ENCODE results near the gene HLF. TPM values are rescaled to one million over a fixed set of nuclear protein-coding genes. Genes with fewer than 3 reads are reported as not detected.

Gene HLF
- total RNA-seq, 3 donors from 2014 or later: 1.3 to 34.9 (median 3.5) TPM

DNA sequence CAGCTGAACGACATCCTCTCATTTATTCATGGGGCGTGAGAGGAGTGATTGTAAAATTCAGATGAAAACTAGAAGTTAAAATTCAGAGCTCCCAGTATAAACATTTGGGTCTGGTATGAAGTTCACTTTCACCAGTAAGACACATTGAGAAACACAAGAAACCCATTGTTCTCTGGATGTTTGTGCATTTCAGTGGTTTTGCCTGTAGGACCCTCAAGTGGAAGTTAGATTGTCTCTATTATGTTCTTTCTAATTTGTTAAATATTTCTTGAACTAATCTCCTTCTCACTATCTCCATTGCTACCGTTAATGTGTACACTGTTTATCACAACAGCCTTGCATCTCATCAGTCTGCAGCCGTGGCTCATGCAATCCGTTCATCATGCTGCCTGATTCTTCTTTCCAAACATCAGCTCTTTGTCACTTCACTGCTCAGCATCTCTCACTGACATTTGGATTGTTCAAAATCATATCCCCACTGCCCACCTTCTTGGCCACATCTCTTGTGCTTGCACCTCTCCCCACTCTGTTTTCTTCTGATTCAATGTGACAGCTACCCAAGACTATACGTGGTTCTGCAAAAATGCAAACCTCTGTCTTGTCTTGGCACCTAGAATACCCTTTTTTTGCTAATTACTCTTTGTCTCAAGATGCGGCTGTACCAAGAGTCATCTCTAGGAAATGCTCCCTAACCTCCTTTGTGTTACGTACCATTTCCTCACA lies 49.5 kb downstream of the HLF start:
- intact Hi-C loops (cut with DNase I, micrococcal nuclease): no loop called here
- TF ChIP-seq, protein P1, sequence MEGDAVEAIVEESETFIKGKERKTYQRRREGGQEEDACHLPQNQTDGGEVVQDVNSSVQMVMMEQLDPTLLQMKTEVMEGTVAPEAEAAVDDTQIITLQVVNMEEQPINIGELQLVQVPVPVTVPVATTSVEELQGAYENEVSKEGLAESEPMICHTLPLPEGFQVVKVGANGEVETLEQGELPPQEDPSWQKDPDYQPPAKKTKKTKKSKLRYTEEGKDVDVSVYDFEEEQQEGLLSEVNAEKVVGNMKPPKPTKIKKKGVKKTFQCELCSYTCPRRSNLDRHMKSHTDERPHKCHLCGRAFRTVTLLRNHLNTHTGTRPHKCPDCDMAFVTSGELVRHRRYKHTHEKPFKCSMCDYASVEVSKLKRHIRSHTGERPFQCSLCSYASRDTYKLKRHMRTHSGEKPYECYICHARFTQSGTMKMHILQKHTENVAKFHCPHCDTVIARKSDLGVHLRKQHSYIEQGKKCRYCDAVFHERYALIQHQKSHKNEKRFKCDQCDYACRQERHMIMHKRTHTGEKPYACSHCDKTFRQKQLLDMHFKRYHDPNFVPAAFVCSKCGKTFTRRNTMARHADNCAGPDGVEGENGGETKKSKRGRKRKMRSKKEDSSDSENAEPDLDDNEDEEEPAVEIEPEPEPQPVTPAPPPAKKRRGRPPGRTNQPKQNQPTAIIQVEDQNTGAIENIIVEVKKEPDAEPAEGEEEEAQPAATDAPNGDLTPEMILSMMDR (IDR thresholded peaks at IDR 0.05): no peak
- H3K36me3 ChIP-seq (ENCODE audit: low read depth): no peaks in the 10 kb centered on the region
- DNase-seq (no peak), ATAC-seq (no peak)
- no peaks in the 10 kb centered on the region for H3K4me1 ChIP-seq (ENCODE audit: low read depth)
- H3K4me3 ChIP-seq: no peak overlapping the region
- no peaks in the 10 kb centered on the region for H3K9me3 ChIP-seq

DNA sequence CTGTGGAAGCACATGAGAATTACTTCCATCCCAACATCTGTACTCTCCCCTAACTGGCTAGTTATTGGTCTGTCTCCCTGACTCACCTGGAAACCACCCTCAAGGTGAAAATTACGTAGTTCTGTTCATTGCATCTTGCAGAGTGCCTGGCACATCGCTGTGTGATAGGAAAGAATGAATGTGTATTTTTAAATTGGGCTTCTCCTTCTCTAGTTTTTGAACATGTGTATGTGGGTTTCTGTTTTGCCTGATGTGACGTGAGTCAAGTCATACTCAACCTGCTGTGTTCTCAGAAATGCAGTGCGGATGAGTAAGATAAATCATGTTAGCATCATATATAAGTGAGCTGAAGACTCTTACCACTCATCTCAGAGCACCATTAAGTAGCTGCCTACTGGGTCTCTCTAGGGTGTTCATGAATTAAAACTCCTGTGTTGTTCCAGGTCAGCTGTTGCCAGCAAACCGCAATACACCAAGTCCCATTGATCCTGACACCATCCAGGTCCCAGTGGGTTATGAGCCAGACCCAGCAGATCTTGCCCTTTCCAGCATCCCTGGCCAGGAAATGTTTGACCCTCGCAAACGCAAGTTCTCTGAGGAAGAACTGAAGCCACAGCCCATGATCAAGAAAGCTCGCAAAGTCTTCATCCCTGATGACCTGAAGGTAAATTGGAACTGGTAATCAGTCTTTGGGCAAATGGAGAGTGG lies 50.2 kb downstream of the HLF start:
- ATAC-seq (no peak), DNase-seq (no peak)
- intact Hi-C loops (cut with DNase I, micrococcal nuclease): no loop called here
- Histone ChIP-seq H3K36me3 (ENCODE audit: low read depth) (no peaks in the 10 kb centered on the region), H3K9me3 (no peaks in the 10 kb centered on the region), H3K4me1 (ENCODE audit: low read depth) (no peaks in the 10 kb centered on the region), H3K4me3 (no peak overlapping the region)
- TF ChIP-seq, protein P1 (IDR thresholded peaks at IDR 0.05): no peak

DNA sequence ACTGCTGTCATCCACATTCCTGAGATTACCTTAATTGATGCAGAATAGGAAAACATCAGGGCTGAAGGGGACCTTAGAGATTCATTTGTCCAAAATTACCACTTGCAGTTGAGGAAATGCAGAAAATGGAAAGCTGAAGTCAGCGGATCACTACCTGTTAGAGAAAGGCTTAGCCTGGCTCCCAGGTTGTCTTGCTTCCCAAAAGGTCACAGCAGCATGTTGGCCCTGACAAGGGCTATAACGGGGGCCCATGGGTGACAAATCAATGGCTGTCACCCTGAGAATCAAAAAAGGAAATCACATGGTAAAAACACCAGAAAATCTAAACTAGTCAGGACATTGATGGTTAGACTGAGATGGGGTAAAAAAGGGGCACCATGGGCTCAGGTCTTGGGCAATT lies 51.7 kb downstream of the HLF start:
- H3K4me1 ChIP-seq (ENCODE audit: low read depth): no peaks in the 10 kb centered on the region
- TF ChIP-seq, protein P1 (IDR thresholded peaks at IDR 0.05): no peak
- intact Hi-C loops (cut with DNase I, micrococcal nuclease): no loop called here
- no peaks in the 10 kb centered on the region for H3K9me3 ChIP-seq
- ATAC-seq: no peak
- H3K36me3 ChIP-seq (ENCODE audit: low read depth): no peaks in the 10 kb centered on the region
- no peak overlapping the region for H3K4me3 ChIP-seq
- no peak for DNase-seq

DNA sequence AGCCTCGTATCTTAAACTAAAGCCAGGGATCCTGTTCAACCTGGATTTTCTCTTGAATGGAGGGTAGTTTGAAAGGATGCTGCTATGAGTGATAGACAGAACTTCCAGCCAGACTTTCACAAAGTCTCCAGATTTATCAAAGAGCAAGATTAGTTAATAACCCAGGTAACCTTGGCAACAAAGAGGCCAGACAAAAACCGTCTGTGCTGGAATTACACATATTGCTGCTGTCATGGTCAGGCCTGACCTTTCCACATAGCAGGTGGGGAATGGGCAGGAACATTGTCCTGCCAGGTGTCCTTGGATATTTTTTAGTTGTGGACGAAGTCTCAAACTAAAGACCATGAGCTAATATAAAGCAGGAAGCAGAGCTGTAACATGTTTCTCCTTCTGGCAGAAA lies 52.5 kb downstream of the HLF start:
- DNase-seq: no peak
- no peaks in the 10 kb centered on the region for H3K36me3 ChIP-seq (ENCODE audit: low read depth)

DNA sequence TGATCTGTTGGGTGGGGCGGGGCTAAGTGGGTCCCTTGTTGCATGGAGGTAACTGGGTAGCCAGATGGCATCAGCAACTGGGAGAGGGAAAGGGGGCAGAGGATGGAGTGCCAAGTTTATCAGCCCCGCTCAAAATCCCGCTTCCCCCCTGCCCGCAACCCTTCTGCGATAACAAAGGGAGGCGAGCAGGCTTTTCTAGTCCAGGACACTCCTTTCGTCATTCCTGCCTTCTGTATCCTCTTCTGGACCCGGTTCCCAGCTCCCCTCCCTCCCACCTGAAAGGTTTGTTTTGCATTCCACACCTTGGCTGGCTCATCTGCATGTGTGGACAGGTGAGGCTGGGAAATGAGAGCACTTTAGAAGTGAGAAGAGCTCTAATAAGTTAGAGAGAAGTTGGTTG lies 53.3 kb downstream of the HLF start:
- Histone ChIP-seq H3K9me3 (no peaks in the 10 kb centered on the region), H3K4me1 (ENCODE audit: low read depth) (no peaks in the 10 kb centered on the region), H3K4me3 (no peak overlapping the region), H3K36me3 (ENCODE audit: low read depth) (no peaks in the 10 kb centered on the region)
- ATAC-seq: no peak
- DNase-seq: no peak
- intact Hi-C loops (cut with DNase I, micrococcal nuclease): no loop called here
- TF ChIP-seq, protein P1 (IDR thresholded peaks at IDR 0.05): no peak

More for the DNA sequence above, 52.5 kb downstream of the HLF start:
- no peak for ATAC-seq
- no peak overlapping the region for H3K4me3 ChIP-seq
- TF ChIP-seq, protein P1 (IDR thresholded peaks at IDR 0.05): no peak
- H3K4me1 ChIP-seq (ENCODE audit: low read depth): no peaks in the 10 kb centered on the region
- no peaks in the 10 kb centered on the region for H3K9me3 ChIP-seq
- intact Hi-C loops (cut with DNase I, micrococcal nuclease): no loop called here

All from mucosa of descending colon (tissue), 3 donors.